Common myeloid progenitor, CD34-positive (primary cell): Measurements from ENCODE around the gene RGS14.

Experiments used
- CTCF ChIA-PET: fragments of 350-600 bp; sonication (Branson Sonifier 250); formaldehyde crosslinking; loops from one replicate; lab custom pipeline; 2021; ENCODE audit warnings: antibody characterized with exemption; lab: Charles Lee
- POLR2A ChIA-PET: fragments of 350-600 bp; sonication (Branson Sonifier 250); formaldehyde crosslinking; loops from one replicate; lab custom pipeline; 2021; ENCODE audit warnings: antibody characterized with exemption; lab: Charles Lee
- DNase-seq, 3 donors: peaks; one replicate each; pipeline versions ENCODE4 v3.0.0 to v3.0.0-alpha.2; 2013
- H3K27ac ChIP-seq, 2 experiments: 1 replicate in 1 of 2; 2 replicates in 1 of 2; pipeline ENCODE4 v1.7.0; 2013; ENCODE audit warnings: inconsistent platforms in 2 of 2, low read length in 2 of 2, mild to moderate bottlenecking in 2 of 2, low read depth in 1 of 2, moderate library complexity in 1 of 2; ENCODE audit not compliant: severe bottlenecking in 2 of 2, insufficient read depth in 1 of 2, poor library complexity in 1 of 2
- H3K27me3 ChIP-seq, 5 experiments: replicated peaks in 2 of 5; 1 replicate in 3 of 5; 2 replicates in 2 of 5; pipeline versions ENCODE4 v1.6.1 to v1.7.0; 2013; ENCODE audit warnings: low read length in 4 of 5, mild to moderate bottlenecking in 2 of 5, moderate library complexity in 2 of 5, inconsistent platforms in 1 of 5; ENCODE audit not compliant: insufficient read depth in 5 of 5, control insufficient read depth in 4 of 5
- H3K36me3 ChIP-seq, 4 experiments: 1 replicate in 2 of 4; 2 replicates in 2 of 4; pipeline versions ENCODE4 v1.6.1 to v1.7.0; 2013; ENCODE audit warnings: low read length in 3 of 4, control low read depth in 1 of 4, mild to moderate bottlenecking in 1 of 4; ENCODE audit not compliant: control insufficient read depth in 4 of 4, insufficient read depth in 4 of 4
- H3K4me1 ChIP-seq, 4 experiments: 1 replicate in 3 of 4; 2 replicates in 1 of 4; pipeline versions ENCODE4 v1.6.1 to v1.7.1; 2013; ENCODE audit warnings: low read length in 3 of 4, mild to moderate bottlenecking in 3 of 4, control low read depth in 1 of 4, inconsistent platforms in 1 of 4, moderate library complexity in 1 of 4; ENCODE audit not compliant: control insufficient read depth in 4 of 4, insufficient read depth in 4 of 4; ENCODE audit errors: control extremely low read depth in 1 of 4
- H3K4me3 ChIP-seq, 7 experiments: 1 replicate in 4 of 7; 2 replicates in 3 of 7; pipeline versions ENCODE4 v1.5.1 to v1.7.0; 2013; ENCODE audit warnings: mild to moderate bottlenecking in 7 of 7, low read length in 6 of 7, moderate library complexity in 6 of 7, inconsistent platforms in 2 of 7, low read depth in 2 of 7, control low read depth in 1 of 7; ENCODE audit not compliant: insufficient read depth in 4 of 7, control insufficient read depth in 1 of 7; ENCODE audit errors: extremely low read depth in 1 of 7
- H3K9me3 ChIP-seq, 5 experiments: 1 replicate in 4 of 5; 2 replicates in 1 of 5; pipeline versions ENCODE4 v1.6.1 to v1.7.1; 2013; ENCODE audit warnings: low read length in 4 of 5, mild to moderate bottlenecking in 2 of 5, inconsistent platforms in 1 of 5, low read depth in 1 of 5, moderate library complexity in 1 of 5; ENCODE audit not compliant: control insufficient read depth in 4 of 5, insufficient read depth in 2 of 5; ENCODE audit errors: control extremely low read depth in 1 of 5
- WGBS: methylation state at CpG from one replicate; pipeline ENCODE4 v1.1.5; 2013; ENCODE audit not compliant: insufficient coverage; 5-methylcytosine and 5-hydroxymethylcytosine counted together

The RGS14 gene

GRCh38 chr5:177315411-177315810, 42.3 kb upstream of the RGS14 start:
- ChIA-PET POLR2A (no interaction called here), CTCF (interaction anchor here (1.0 to 8.0 kb wide), 15 partner anchors 9 to 201 kb away, joined by 3 to 162 read pairs (median 5); partner anchors contain the start of genes PRELID1, RAB24 and RGS14)
- no peak overlapping the region for H3K27ac ChIP-seq
- 100% methylated on average over 4 of the region's 7 CpGs for WGBS
- H3K36me3 ChIP-seq = peaks cover 0 to 4% (median 1%) of the 10 kb centered on the region in 4 experiments
- DNase-seq = no peak
- H3K4me1 ChIP-seq = peaks cover 6 to 38% (median 34%) of the 10 kb centered on the region in 4 experiments
- no peak overlapping the region for H3K4me3 ChIP-seq
- peaks cover 0 to 5% (median 2%) of the 10 kb centered on the region in 5 experiments for H3K9me3 ChIP-seq
- H3K27me3 ChIP-seq = no peaks in the 10 kb centered on the region

GRCh38 chr5:177316005-177316404, 41.7 kb upstream of the RGS14 start:
- POLR2A ChIA-PET = no interaction called here
- peaks cover 6 to 38% (median 34%) of the 10 kb centered on the region in 4 experiments for H3K4me1 ChIP-seq
- no CpG with 5 or more reads among the region's 3 CpGs for WGBS

GRCh38 chr5:177317959-177318377, 39.8 kb upstream of the RGS14 start:
- POLR2A ChIA-PET = no interaction called here

More at GRCh38 chr5:177316005-177316404, 41.7 kb upstream of the RGS14 start:
- CTCF ChIA-PET = interaction anchor here (1.0 to 8.0 kb wide), 15 partner anchors 9 to 202 kb away, joined by 3 to 162 read pairs (median 5); partner anchors contain the start of genes PRELID1, RAB24 and RGS14
- H3K27me3 ChIP-seq = no peaks in the 10 kb centered on the region
- H3K36me3 ChIP-seq = peaks cover 0 to 4% (median 1%) of the 10 kb centered on the region in 4 experiments
- H3K27ac ChIP-seq = no peak overlapping the region
- no peak overlapping the region for H3K4me3 ChIP-seq
- DNase-seq = no peak
- H3K9me3 ChIP-seq = peaks cover 0 to 5% (median 2%) of the 10 kb centered on the region in 5 experiments

GRCh38 chr5:177319913-177320588, 37.7 kb upstream of the RGS14 start:
- CTCF ChIA-PET = interaction anchor here (0.6 to 8.0 kb wide), 15 partner anchors 8 to 158 kb away, joined by 3 to 162 read pairs (median 21); partner anchors contain the start of genes RGS14 and SLC34A1
- Histone ChIP-seq H3K27me3 (no peaks in the 10 kb centered on the region), H3K27ac (no peak overlapping the region), H3K36me3 (peaks cover 0 to 4% (median 2%) of the 10 kb centered on the region in 4 experiments), H3K4me3 (no peak overlapping the region), H3K9me3 (peaks cover 0 to 5% (median 2%) of the 10 kb centered on the region in 5 experiments), H3K4me1 (peaks cover 4 to 21% (median 16%) of the 10 kb centered on the region in 4 experiments)
- POLR2A ChIA-PET = interaction anchor here (1.0 kb wide), 1 partner anchor 9 kb away, joined by 4 read pairs; no protein-coding TSS in a partner anchor
- peak in 2 of 3 donors; percentile 83 to 87 for DNase-seq
- 96% methylated on average over 4 of the region's 14 CpGs for WGBS

More at GRCh38 chr5:177317959-177318377, 39.8 kb upstream of the RGS14 start:
- peaks cover 0 to 4% (median 1%) of the 10 kb centered on the region in 4 experiments for H3K36me3 ChIP-seq
- no peak overlapping the region for H3K4me3 ChIP-seq
- DNase-seq = peak; percentile 81 to 89 (median 83)
- CTCF ChIA-PET = interaction anchor here (0.6 to 8.0 kb wide), 20 partner anchors 10 to 234 kb away, joined by 3 to 162 read pairs (median 9); partner anchors contain the start of genes RGS14 and SLC34A1
- peaks cover 0 to 5% (median 2%) of the 10 kb centered on the region in 5 experiments for H3K9me3 ChIP-seq
- H3K27me3 ChIP-seq = no peaks in the 10 kb centered on the region
- peaks cover 4 to 25% (median 19%) of the 10 kb centered on the region in 4 experiments for H3K4me1 ChIP-seq
- WGBS = 40% methylated on average over 6 of the region's 7 CpGs
- H3K27ac ChIP-seq = no peak overlapping the region

- H3K27ac ChIP-seq = no peak overlapping the region
- POLR2A ChIA-PET = no interaction called here
- peak overlapping the region in 1 of 7 experiments; percentile 38 for H3K4me3 ChIP-seq
- 17% methylated on average over 6 of the region's 7 CpGs for WGBS
- H3K27me3 ChIP-seq = no peaks in the 10 kb centered on the region
- peaks cover 4 to 21% (median 16%) of the 10 kb centered on the region in 4 experiments for H3K4me1 ChIP-seq
- H3K9me3 ChIP-seq = peaks cover 0 to 5% (median 2%) of the 10 kb centered on the region in 5 experiments
- peak in 2 of 3 donors; percentile 70 to 80 for DNase-seq
- CTCF ChIA-PET = interaction anchor here (0.6 to 8.0 kb wide), 10 partner anchors 12 to 135 kb away, joined by 3 to 162 read pairs (median 22); partner anchors contain the start of gene RGS14
- peaks cover 0 to 4% (median 2%) of the 10 kb centered on the region in 4 experiments for H3K36me3 ChIP-seq
Observed at GRCh38 chr5:177320879-177321278, 36.8 kb upstream of the RGS14 start.

GRCh38 chr5:177325868-177326381, 31.8 kb upstream of the RGS14 start:
- WGBS = 100% methylated on average over 1 of the region's 1 CpG
- Histone ChIP-seq H3K9me3 (no peaks in the 10 kb centered on the region), H3K27ac (no peak overlapping the region), H3K27me3 (no peaks in the 10 kb centered on the region), H3K36me3 (peaks cover 0 to 20% (median 4%) of the 10 kb centered on the region in 4 experiments), H3K4me3 (no peak overlapping the region), H3K4me1 (peaks cover 3 to 37% (median 18%) of the 10 kb centered on the region in 4 experiments)
- DNase-seq = no peak
- CTCF ChIA-PET = interaction anchor here (1.0 to 1.5 kb wide), 5 partner anchors 9 to 65 kb away, joined by 3 to 11 read pairs (median 6); no protein-coding TSS in a partner anchor
- POLR2A ChIA-PET = no interaction called here
